Neural progenitor cell (in vitro differentiated cells): ENCODE results near the gene IDUA. TPM values are rescaled to one million over a fixed set of nuclear protein-coding genes. Genes with fewer than 3 reads are reported as not detected.

Experiments
- DNase-seq: peaks from one replicate; pipeline ENCODE4 v3.0.0-alpha.2; 2016; ENCODE audit warnings: low spot score
- H2AFZ ChIP-seq: fragments of 200-600 bp; sonication (generic); replicated peaks from 2 replicates; pipeline ENCODE4 v1.6.1; 2016; ENCODE audit warnings: antibody characterized with exemption
- H3F3A ChIP-seq: fragments of 200-600 bp; sonication (generic); 2 replicates; pipeline ENCODE4 v1.6.1; 2016; ENCODE audit warnings: antibody characterized with exemption, low read depth
- H3K27ac ChIP-seq: fragments of 200-600 bp; sonication (generic); 2 replicates; pipeline ENCODE4 v1.5.1; 2016; ENCODE audit warnings: mild to moderate bottlenecking
- H3K27me3 ChIP-seq: fragments of 200-600 bp; sonication (generic); 2 replicates; pipeline ENCODE4 v1.6.1; 2016; ENCODE audit warnings: mild to moderate bottlenecking, moderate library complexity
- H3K36me3 ChIP-seq: fragments of 200-600 bp; sonication (generic); 2 replicates; pipeline ENCODE4 v1.5.1; 2016
- H3K4me1 ChIP-seq: fragments of 200-600 bp; sonication (generic); 2 replicates; pipeline ENCODE4 v1.6.1; 2016; ENCODE audit warnings: mixed run types
- H3K4me2 ChIP-seq: fragments of 200-600 bp; sonication (generic); 2 replicates; pipeline ENCODE4 v1.6.1; 2016
- H3K4me3 ChIP-seq: fragments of 200-600 bp; sonication (generic); 2 replicates; pipeline ENCODE4 v1.5.1; 2016
- H3K79me2 ChIP-seq: fragments of 200-600 bp; sonication (generic); 2 replicates; pipeline ENCODE4 v1.6.1; 2016; ENCODE audit warnings: low read depth
- H3K9ac ChIP-seq: fragments of 200-600 bp; sonication (generic); 2 replicates; pipeline ENCODE4 v1.6.1; 2016
- H3K9me3 ChIP-seq: fragments of 200-600 bp; sonication (generic); 2 replicates; pipeline ENCODE4 v1.5.1; 2016; ENCODE audit warnings: low read depth
- H4K20me1 ChIP-seq: fragments of 200-600 bp; sonication (generic); 2 replicates; pipeline ENCODE4 v1.6.1; 2016; ENCODE audit warnings: low read depth
- H3K27ac Mint-ChIP-seq: 3 replicates; pipeline ENCODE4 v1.8.0; 2021; ENCODE audit warnings: mixed read lengths
- H3K27me3 Mint-ChIP-seq: 2 replicates; pipeline ENCODE4 v1.8.0; 2022; ENCODE audit warnings: low read depth, mild to moderate bottlenecking, inconsistent platforms, moderate library complexity, mixed read lengths; ENCODE audit not compliant: insufficient read depth
- H3K36me3 Mint-ChIP-seq: 3 replicates; pipeline ENCODE4 v1.8.0; 2021; ENCODE audit warnings: mixed read lengths
- H3K4me1 Mint-ChIP-seq: 3 replicates; pipeline ENCODE4 v1.8.0; 2021; ENCODE audit warnings: mixed read lengths
- H3K4me3 Mint-ChIP-seq: 3 replicates; pipeline ENCODE4 v1.8.0; 2021; ENCODE audit warnings: mild to moderate bottlenecking, moderate library complexity, mixed read lengths
- H3K9me3 Mint-ChIP-seq: 3 replicates; pipeline ENCODE4 v1.8.0; 2020; ENCODE audit warnings: mixed read lengths
- EZH2 ChIP-seq: fragments of 200-600 bp; sonication (generic); IDR thresholded peaks from 2 replicates; pipeline ENCODE4 v1.6.1; 2017; ENCODE audit warnings: antibody characterized with exemption, mild to moderate bottlenecking, moderate library complexity
- EZH2phosphoT487 ChIP-seq: fragments of 200-600 bp; sonication (generic); IDR thresholded peaks from 2 replicates; pipeline ENCODE4 v1.6.1; 2017; ENCODE audit warnings: antibody characterized with exemption
- total RNA-seq: library from RNA; depleted of rRNA; stranded (reverse); fragments of >200 nt; gene quantifications from 2 replicates; pipeline ENCODE4 v1.2.3, GENCODE V29; 2015; ENCODE audit warnings: low replicate concordance
- TF ChIP-seq, protein P1 (sequence below): fragments of 200-600 bp; sonication (generic); IDR thresholded peaks from 2 replicates; pipeline ENCODE4 v1.5.1; 2017; ENCODE audit warnings: antibody characterized with exemption, mild to moderate bottlenecking

Gene IDUA
- total RNA-seq, 1 donor from 2014 or later, result 0.47 TPM

- Histone ChIP-seq H3K9me3 (no peaks in the 10 kb centered on the region), H3K4me3 (no peak overlapping the region), H3K9ac (no peak overlapping the region), H3K79me2 (peaks cover 14% of the 10 kb centered on the region), H3K36me3 (no peaks in the 10 kb centered on the region), H3K27ac (no peak overlapping the region), H3K4me1 (peaks cover 27% of the 10 kb centered on the region), H3K4me2 (no peak overlapping the region), H4K20me1 (peaks cover 38% of the 10 kb centered on the region), H2AFZ (no peak overlapping the region), H3F3A (no peaks in the 10 kb centered on the region), H3K27me3 (no peaks in the 10 kb centered on the region)
- DNase-seq, result no peak
- no peak overlapping the region for H3K27ac Mint-ChIP-seq
- H3K4me3 Mint-ChIP-seq, result no peak overlapping the region
- peaks cover 11% of the 10 kb centered on the region for H3K4me1 Mint-ChIP-seq
- peaks cover 3% of the 10 kb centered on the region for H3K9me3 Mint-ChIP-seq
- TF ChIP-seq EZH2 (no peak), EZH2phosphoT487 (no peak)
- TF ChIP-seq, protein P1, sequence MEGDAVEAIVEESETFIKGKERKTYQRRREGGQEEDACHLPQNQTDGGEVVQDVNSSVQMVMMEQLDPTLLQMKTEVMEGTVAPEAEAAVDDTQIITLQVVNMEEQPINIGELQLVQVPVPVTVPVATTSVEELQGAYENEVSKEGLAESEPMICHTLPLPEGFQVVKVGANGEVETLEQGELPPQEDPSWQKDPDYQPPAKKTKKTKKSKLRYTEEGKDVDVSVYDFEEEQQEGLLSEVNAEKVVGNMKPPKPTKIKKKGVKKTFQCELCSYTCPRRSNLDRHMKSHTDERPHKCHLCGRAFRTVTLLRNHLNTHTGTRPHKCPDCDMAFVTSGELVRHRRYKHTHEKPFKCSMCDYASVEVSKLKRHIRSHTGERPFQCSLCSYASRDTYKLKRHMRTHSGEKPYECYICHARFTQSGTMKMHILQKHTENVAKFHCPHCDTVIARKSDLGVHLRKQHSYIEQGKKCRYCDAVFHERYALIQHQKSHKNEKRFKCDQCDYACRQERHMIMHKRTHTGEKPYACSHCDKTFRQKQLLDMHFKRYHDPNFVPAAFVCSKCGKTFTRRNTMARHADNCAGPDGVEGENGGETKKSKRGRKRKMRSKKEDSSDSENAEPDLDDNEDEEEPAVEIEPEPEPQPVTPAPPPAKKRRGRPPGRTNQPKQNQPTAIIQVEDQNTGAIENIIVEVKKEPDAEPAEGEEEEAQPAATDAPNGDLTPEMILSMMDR, result no peak
- peaks cover 4% of the 10 kb centered on the region for H3K27me3 Mint-ChIP-seq
- peaks cover 5% of the 10 kb centered on the region for H3K36me3 Mint-ChIP-seq
These were observed 34.7 kb downstream of the IDUA start for GRCh38 chr4:1021386-1022050.

DNA sequence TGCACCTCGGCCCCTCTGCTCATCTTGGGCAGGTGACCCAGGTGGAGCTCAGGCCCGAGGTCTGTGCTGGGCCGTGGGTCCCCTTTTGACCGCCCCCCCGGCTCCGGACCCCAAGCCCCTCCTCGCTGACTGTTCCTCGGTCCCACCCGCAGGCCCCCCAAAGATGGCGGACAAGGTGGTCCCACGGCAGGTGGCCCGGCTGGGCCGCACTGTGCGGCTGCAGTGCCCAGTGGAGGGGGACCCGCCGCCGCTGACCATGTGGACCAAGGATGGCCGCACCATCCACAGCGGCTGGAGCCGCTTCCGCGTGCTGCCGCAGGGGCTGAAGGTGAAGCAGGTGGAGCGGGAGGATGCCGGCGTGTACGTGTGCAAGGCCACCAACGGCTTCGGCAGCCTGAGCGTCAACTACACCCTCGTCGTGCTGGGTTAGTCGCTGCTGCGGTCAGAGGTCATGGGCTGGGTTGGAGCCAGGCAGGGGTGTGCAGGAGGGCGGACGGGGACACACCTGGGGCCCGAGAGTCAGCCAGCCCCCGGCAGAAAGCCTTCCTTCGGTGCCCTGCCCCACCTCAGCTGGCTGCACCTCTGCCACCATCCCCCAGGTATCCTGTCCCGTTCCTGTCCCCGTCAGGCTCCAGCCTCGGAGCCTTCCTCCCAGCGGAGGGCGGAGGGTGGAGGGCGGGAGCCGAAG is 35.4 kb downstream of the IDUA start:
- Mint-ChIP-seq H3K27ac (no peak overlapping the region), H3K4me3 (no peak overlapping the region)
- TF ChIP-seq EZH2phosphoT487 (no peak), EZH2 (no peak)
- TF ChIP-seq, protein P1, result no peak

GRCh38 chr4:1022739-1023066 is 35.9 kb downstream of the IDUA start:
- no peaks in the 10 kb centered on the region for H3K36me3 ChIP-seq
- H3K4me2 ChIP-seq, result no peak overlapping the region
- no peaks in the 10 kb centered on the region for H3K27me3 ChIP-seq
- TF ChIP-seq EZH2phosphoT487 (no peak), EZH2 (no peak)
- TF ChIP-seq, protein P1, result no peak
- Mint-ChIP-seq H3K9me3 (peaks cover 3% of the 10 kb centered on the region), H3K27me3 (peaks cover 7% of the 10 kb centered on the region), H3K27ac (no peak overlapping the region), H3K4me1 (peaks cover 15% of the 10 kb centered on the region), H3K4me3 (no peak overlapping the region), H3K36me3 (peaks cover 5% of the 10 kb centered on the region)
- peaks cover 5% of the 10 kb centered on the region for H3F3A ChIP-seq
- peaks cover 11% of the 10 kb centered on the region for H3K79me2 ChIP-seq
- H3K4me1 ChIP-seq, result peaks cover 32% of the 10 kb centered on the region
- DNase-seq, result no peak
- H3K9ac ChIP-seq, result no peak overlapping the region
- no peak overlapping the region for H3K27ac ChIP-seq
- H3K9me3 ChIP-seq, result no peaks in the 10 kb centered on the region
- H2AFZ ChIP-seq, result no peak overlapping the region
- H3K4me3 ChIP-seq, result no peak overlapping the region
- peaks cover 36% of the 10 kb centered on the region for H4K20me1 ChIP-seq

More for the DNA sequence above, 35.4 kb downstream of the IDUA start:
- DNase-seq, result no peak
- Histone ChIP-seq H3K4me1 (peaks cover 28% of the 10 kb centered on the region), H3K9ac (no peak overlapping the region), H3K9me3 (no peaks in the 10 kb centered on the region), H3K4me3 (no peak overlapping the region), H2AFZ (no peak overlapping the region), H4K20me1 (peaks cover 37% of the 10 kb centered on the region), H3K27ac (no peak overlapping the region), H3F3A (peaks cover 5% of the 10 kb centered on the region), H3K79me2 (peaks cover 11% of the 10 kb centered on the region), H3K36me3 (no peaks in the 10 kb centered on the region), H3K27me3 (no peaks in the 10 kb centered on the region), H3K4me2 (no peak overlapping the region)
- Mint-ChIP-seq H3K36me3 (peaks cover 5% of the 10 kb centered on the region), H3K4me1 (peaks cover 15% of the 10 kb centered on the region), H3K9me3 (peaks cover 3% of the 10 kb centered on the region), H3K27me3 (peaks cover 5% of the 10 kb centered on the region)
